Mammary epithelial cell (primary cell): Measurements from ENCODE around the gene SPOCD1.

ENCODE experiments used
- EZH2 ChIP-seq: IDR thresholded peaks from 2 replicates; pipeline ENCODE4 v1.6.1; 2012; ENCODE audit warnings: low read length, inconsistent platforms, borderline replicate concordance
- TF ChIP-seq, protein P1 (sequence below), 2 donors: IDR thresholded peaks in 1 of 2; conservative IDR thresholded peaks in 1 of 2; 2 replicates each; pipeline ENCODE4 v1.5.1; 2011 to 2012; ENCODE audit warnings: inconsistent platforms in 2 of 2, low read length in 2 of 2, mild to moderate bottlenecking in 2 of 2, control low read depth in 1 of 2, low read depth in 1 of 2; ENCODE audit not compliant: insufficient read depth in 1 of 2; ENCODE audit errors: extremely low read depth in 1 of 2

DNA sequence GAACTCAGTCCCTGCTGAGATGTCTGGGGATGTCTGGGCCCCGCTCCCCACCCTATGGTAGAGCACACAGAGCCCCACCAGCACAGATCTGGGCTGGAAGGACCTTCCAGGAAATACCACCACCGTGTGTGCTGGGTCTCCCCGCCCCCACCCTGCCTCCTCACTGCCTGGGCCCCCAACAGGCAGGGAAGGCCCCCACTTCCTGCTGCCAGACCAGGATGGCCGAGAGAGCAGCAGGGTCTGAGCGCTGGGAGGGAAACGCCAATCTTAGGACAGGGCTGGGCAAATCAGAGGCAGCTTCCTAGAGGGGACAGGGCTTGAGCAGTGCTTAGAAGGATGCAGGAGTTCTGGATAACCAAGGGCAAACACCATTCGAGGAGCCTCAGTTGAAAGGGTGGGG lies 63.6 kb downstream of the SPOCD1 start:
- TF ChIP-seq, protein P1, sequence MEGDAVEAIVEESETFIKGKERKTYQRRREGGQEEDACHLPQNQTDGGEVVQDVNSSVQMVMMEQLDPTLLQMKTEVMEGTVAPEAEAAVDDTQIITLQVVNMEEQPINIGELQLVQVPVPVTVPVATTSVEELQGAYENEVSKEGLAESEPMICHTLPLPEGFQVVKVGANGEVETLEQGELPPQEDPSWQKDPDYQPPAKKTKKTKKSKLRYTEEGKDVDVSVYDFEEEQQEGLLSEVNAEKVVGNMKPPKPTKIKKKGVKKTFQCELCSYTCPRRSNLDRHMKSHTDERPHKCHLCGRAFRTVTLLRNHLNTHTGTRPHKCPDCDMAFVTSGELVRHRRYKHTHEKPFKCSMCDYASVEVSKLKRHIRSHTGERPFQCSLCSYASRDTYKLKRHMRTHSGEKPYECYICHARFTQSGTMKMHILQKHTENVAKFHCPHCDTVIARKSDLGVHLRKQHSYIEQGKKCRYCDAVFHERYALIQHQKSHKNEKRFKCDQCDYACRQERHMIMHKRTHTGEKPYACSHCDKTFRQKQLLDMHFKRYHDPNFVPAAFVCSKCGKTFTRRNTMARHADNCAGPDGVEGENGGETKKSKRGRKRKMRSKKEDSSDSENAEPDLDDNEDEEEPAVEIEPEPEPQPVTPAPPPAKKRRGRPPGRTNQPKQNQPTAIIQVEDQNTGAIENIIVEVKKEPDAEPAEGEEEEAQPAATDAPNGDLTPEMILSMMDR (conservative IDR thresholded peaks at IDR 0.05 in 1 of 2, IDR thresholded peaks at IDR 0.05 in 1 of 2; ENCODE audit: extremely low read depth in 1 of 2, insufficient read depth in 1 of 2, low read depth in 1 of 2, low read length in 2 of 2) = no peak
- TF ChIP-seq EZH2 = no peak
